Measurements from ENCODE around the gene LYZL4.
A peak's percentile ranks its signal among the peaks of the same experiment; 100 is the strongest.

DNA sequence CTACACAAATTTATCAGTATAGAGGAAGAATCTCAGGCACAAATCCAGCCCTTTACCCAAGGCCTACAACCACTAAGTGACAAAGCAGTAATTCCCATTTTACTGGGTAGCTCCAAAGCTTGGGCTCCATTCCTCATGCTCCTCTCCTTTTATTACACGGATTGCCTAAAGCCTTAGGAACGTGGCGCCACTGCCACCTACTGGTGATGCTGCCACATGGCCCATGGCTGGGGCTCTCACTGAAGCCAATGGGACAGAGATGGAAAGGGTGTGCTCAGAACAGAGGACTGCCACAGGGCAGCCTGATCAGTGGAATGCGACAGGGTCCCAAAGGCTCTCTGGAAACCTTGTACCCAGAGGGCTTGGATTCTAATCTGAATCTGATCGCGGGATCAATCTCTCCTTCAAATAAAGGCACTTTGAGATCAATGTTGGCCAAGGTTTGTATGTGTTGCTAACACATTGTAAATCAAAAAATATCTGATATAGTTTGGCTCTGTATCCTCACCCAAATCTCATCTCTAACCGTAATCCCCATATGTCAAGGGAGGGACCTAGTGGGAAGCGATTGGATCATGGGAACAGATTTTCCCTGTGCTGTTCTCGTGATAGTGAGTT is 33.5 kb upstream of the LYZL4 start:
- TF ChIP-seq, protein P1, sequence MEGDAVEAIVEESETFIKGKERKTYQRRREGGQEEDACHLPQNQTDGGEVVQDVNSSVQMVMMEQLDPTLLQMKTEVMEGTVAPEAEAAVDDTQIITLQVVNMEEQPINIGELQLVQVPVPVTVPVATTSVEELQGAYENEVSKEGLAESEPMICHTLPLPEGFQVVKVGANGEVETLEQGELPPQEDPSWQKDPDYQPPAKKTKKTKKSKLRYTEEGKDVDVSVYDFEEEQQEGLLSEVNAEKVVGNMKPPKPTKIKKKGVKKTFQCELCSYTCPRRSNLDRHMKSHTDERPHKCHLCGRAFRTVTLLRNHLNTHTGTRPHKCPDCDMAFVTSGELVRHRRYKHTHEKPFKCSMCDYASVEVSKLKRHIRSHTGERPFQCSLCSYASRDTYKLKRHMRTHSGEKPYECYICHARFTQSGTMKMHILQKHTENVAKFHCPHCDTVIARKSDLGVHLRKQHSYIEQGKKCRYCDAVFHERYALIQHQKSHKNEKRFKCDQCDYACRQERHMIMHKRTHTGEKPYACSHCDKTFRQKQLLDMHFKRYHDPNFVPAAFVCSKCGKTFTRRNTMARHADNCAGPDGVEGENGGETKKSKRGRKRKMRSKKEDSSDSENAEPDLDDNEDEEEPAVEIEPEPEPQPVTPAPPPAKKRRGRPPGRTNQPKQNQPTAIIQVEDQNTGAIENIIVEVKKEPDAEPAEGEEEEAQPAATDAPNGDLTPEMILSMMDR (IDR thresholded peaks at IDR 0.05), result peak; percentile 88 to 97 (median 96)
- TF ChIP-seq POLR2AphosphoS5 (IDR thresholded peaks at IDR 0.05), result peak; percentile 76
